Heart right ventricle (tissue), 16 donors: Measurements from ENCODE around the gene NPDC1. TPM values are rescaled to one million over a fixed set of nuclear protein-coding genes. Genes with fewer than 3 reads are reported as not detected.

Experiments
- ATAC-seq, 8 donors: fragments of 200-7000 bp; cut with Tn5 transposase; one replicate each; pipeline ENCODE4 v1.9.1; 2020; ENCODE audit warnings: mild to moderate bottlenecking in 8 of 8, moderate library complexity in 8 of 8, moderate number of reproducible peaks in 1 of 8
- DNase-seq, 2 donors: peaks; one replicate each; pipeline ENCODE4 v3.0.0-alpha.2; 2020
- H3K27ac ChIP-seq, 10 donors: fragments of 200-600 bp; sonication (generic) in 2 of 10; one replicate each; pipeline versions ENCODE4 v1.5.0 to v1.8.0; 2020 to 2022; ENCODE audit warnings: mild to moderate bottlenecking in 3 of 10
- H3K27me3 ChIP-seq, 7 donors: fragments of 200-600 bp; one replicate each; pipeline ENCODE4 v1.8.0; 2021 to 2022; ENCODE audit warnings: mild to moderate bottlenecking in 2 of 7
- H3K36me3 ChIP-seq, 9 donors: fragments of 200-600 bp; sonication (generic) in 1 of 9; one replicate each; pipeline versions ENCODE4 v1.5.0 to v1.8.0; 2020 to 2022; ENCODE audit warnings: mild to moderate bottlenecking in 2 of 9
- H3K4me1 ChIP-seq, 9 donors: fragments of 200-600 bp; sonication (generic) in 1 of 9; one replicate each; pipeline versions ENCODE4 v1.5.0 to v1.8.0; 2020 to 2022; ENCODE audit warnings: mild to moderate bottlenecking in 4 of 9
- H3K4me3 ChIP-seq, 10 donors: fragments of 200-600 bp; sonication (generic) in 2 of 10; one replicate each; pipeline versions ENCODE4 v1.5.0 to v1.8.0; 2020 to 2022; ENCODE audit warnings: mild to moderate bottlenecking in 7 of 10, moderate library complexity in 2 of 10
- H3K9me3 ChIP-seq, 11 donors: fragments of 200-600 bp in 10 of 11; sonication (generic) in 2 of 11; one replicate each; pipeline versions ENCODE4 v1.5.0 to v1.8.0; 2013 to 2022; ENCODE audit warnings: mild to moderate bottlenecking in 2 of 11, control low read depth in 1 of 11, moderate library complexity in 1 of 11
- WGBS, 2 donors: extraction: QIAGEN DNeasy Blood & Tissue Kit; methylation state at CpG; one replicate each; pipeline ENCODE4 v1.1.7; 2013; ENCODE audit warnings: inconsistent platforms in 1 of 2; 5-methylcytosine and 5-hydroxymethylcytosine counted together
- intact Hi-C, 10 donors: fragments of 100-400 bp; cut with DNase I; formaldehyde crosslinking; loops; one replicate each; pipeline versions ENCODE4 v1.11.1 to v1.14.2; 2022
- polyA plus RNA-seq, 2 donors: library from polyadenylated mRNA; stranded (reverse); fragments of 200-250 nt; gene quantifications; one replicate each; pipeline ENCODE4 v1.2.3, GENCODE V29; 2013
- total RNA-seq, 10 donors: library from RNA; stranded (reverse); fragmentation: NEBNext Ultra II Directional in 3 of 10; extraction: Animal tissue kit (Norgen Biotek cat#: 25700) in 3 of 10; gene quantifications; one replicate each; pipeline versions ENCODE4 v1.2.1 to v1.2.4, GENCODE V29; 2021 to 2023
- TF ChIP-seq, protein P1 (sequence below), 9 donors: fragments of 200-600 bp; sonication (generic) in 2 of 9; IDR thresholded peaks; one replicate each; pipeline versions ENCODE4 v1.5.0 to v1.8.0; 2021 to 2022; ENCODE audit warnings: antibody characterized with exemption in 9 of 9, mild to moderate bottlenecking in 5 of 9, moderate library complexity in 1 of 9
- donor health status: Arrhythmogenic right ventricular cardiomyopathy.
- donor health status: ischemic (EF 13 %, LVEDD 7.1; RV severe dilation, severe dysfunction).
- donor health status: healthy with polysubstance abuse.
- donor health status: DM: no; HTN: yes; CAD: no.
- donor health status: DM: no; HTN: no; CAD: no.
- donor health status: ischemic (EF 25% LVEDD 6.9; RV normal size, moderate dysfunction).
- donor health status: ischemic (EF 25% LVEDD 5.7; RV mildly dilated, moderate dysfunction).
- donor health status: healthy.
- donor health status: DM: yes; HTN: yes; CAD: no.
- donor health status: Ischemic cardiomyopathy.
- donor health status: ischemic (EF 35%, LVEDD 5.7; RV mildly dilated, moderate dysfunction).
- donor health status: nonischemic (EF 11% LVEDD 7.7; RV severe dilation, severe dysfunction).
- donor health status: DM: yes; HTN: yes; CAD: no.
- donor health status: PGD.
- donor health status: ischemic (EF 29% LVEDD 5.4; RV normal size, mild dysfunction).
- donor health status: nonischemic (EF 23%, LVEDD 6.1; RV moderate dilation, normal function).

Gene NPDC1
- total and polyA plus RNA-seq, 12 donors, result 29.1 to 153 (median 54.5) TPM

DNA sequence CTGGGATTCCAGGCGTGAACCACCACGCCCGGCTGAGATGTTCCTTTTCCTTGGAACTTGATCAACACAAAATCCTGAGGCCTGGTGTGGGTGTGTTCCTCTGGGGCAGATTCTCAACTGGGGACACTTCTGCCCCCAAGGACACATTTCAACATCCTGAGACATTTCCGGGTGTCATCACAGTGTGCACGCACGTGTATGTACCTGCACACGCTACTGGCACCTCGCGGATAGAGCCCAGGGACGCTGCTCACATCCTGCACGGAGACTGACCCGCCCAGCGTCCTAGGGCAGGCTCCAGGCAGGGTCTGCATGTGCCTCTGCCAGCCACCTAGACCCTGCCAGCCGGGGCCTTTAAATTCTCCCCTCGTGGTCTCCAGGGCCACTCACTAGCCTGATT, 16.4 kb upstream of the NPDC1 start:
- intact Hi-C loops, result loop anchor here in 1 of 10 donors (10.0 kb wide), 1 partner anchor 278 kb away; no protein-coding TSS in a partner anchor

DNA sequence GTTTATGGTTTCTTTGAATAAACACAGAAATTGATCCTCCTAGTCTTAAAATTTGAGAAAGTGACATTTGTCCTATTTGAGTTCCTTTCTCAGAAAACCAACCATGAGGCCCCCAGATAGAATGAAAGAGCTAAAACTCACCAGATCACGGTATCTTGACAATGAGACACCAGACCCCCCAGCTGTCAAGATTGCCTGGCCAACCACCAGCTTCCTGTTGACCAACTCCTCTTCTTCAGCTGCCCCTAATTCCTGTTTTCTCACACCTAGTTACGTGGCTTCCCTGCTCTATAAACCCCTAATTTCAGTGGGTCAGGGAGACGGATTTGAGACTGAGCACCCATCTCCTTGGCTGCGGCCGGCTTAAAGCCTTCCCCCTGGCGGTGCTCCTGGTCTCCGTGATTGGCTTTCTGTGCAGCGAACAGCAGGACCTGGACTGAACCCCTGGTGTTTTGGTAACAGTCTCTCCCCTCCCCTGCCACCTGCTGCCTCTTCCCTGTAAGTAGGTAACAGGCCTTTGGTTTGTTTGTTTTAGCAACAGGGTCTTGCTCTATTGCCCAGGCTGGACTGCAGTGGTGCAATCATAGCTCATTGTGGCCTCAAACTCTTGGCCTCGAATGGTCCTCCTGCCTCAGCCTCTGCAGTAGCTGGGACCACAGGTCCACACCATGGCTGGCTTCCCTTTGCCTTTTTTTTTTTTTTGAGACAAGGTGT, 12.7 kb upstream of the NPDC1 start:
- WGBS, 2 donors, result 91% methylated on average over 9 of the region's 9 CpGs

More for the DNA sequence above, 16.4 kb upstream of the NPDC1 start:
- Histone ChIP-seq H3K4me3 (no peak overlapping the region), H3K9me3 (no peaks in the 10 kb centered on the region), H3K27me3 (no peaks in the 10 kb centered on the region), H3K27ac (no peak overlapping the region), H3K4me1 (peaks cover 0 to 11% (median 4%) of the 10 kb centered on the region in 9 donors), H3K36me3 (no peaks in the 10 kb centered on the region)
- WGBS, 2 donors, result 86 to 92% methylated on average over 15 of the region's 15 CpGs
- ATAC-seq (no peak), DNase-seq (no peak)
- TF ChIP-seq, protein P1, sequence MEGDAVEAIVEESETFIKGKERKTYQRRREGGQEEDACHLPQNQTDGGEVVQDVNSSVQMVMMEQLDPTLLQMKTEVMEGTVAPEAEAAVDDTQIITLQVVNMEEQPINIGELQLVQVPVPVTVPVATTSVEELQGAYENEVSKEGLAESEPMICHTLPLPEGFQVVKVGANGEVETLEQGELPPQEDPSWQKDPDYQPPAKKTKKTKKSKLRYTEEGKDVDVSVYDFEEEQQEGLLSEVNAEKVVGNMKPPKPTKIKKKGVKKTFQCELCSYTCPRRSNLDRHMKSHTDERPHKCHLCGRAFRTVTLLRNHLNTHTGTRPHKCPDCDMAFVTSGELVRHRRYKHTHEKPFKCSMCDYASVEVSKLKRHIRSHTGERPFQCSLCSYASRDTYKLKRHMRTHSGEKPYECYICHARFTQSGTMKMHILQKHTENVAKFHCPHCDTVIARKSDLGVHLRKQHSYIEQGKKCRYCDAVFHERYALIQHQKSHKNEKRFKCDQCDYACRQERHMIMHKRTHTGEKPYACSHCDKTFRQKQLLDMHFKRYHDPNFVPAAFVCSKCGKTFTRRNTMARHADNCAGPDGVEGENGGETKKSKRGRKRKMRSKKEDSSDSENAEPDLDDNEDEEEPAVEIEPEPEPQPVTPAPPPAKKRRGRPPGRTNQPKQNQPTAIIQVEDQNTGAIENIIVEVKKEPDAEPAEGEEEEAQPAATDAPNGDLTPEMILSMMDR (IDR thresholded peaks at IDR 0.05), result no peak

GRCh38 chr9:137057545-137057944, 11.6 kb upstream of the NPDC1 start:
- ATAC-seq (no peak), DNase-seq (peak in 1 of 2 donors; percentile 13)
- WGBS, 2 donors, result 74 to 76% methylated on average over 16 of the region's 16 CpGs
- no peak overlapping the region for H3K4me3 ChIP-seq
- peaks cover 6 to 30% (median 20%) of the 10 kb centered on the region in 7 donors for H3K27me3 ChIP-seq
- H3K4me1 ChIP-seq, result peaks cover 30 to 48% (median 37%) of the 10 kb centered on the region in 9 donors
- TF ChIP-seq, protein P1 (IDR thresholded peaks at IDR 0.05), result no peak
- intact Hi-C loops, result no loop called here
- H3K36me3 ChIP-seq, result no peaks in the 10 kb centered on the region
- H3K9me3 ChIP-seq, result no peaks in the 10 kb centered on the region
- peak overlapping the region in 2 of 10 donors; percentile 25 to 87 for H3K27ac ChIP-seq

More for the DNA sequence above, 12.7 kb upstream of the NPDC1 start:
- no peak overlapping the region for H3K4me3 ChIP-seq
- H3K27ac ChIP-seq, result no peak overlapping the region
- TF ChIP-seq, protein P1 (IDR thresholded peaks at IDR 0.05), result no peak
- DNase-seq, result no peak
- intact Hi-C loops, result no loop called here
- H3K27me3 ChIP-seq, result peaks cover under 1 to 19% (median 9%) of the 10 kb centered on the region in 7 donors
- H3K36me3 ChIP-seq, result no peaks in the 10 kb centered on the region
- no peaks in the 10 kb centered on the region for H3K9me3 ChIP-seq
- no peak for ATAC-seq
- H3K4me1 ChIP-seq, result peaks cover 22 to 36% (median 28%) of the 10 kb centered on the region in 9 donors

- intact Hi-C loops, result no loop called here
- peaks cover 6 to 37% (median 26%) of the 10 kb centered on the region in 7 donors for H3K27me3 ChIP-seq
- WGBS, 2 donors, result 72 to 78% methylated on average over 17 of the region's 17 CpGs
- H3K4me1 ChIP-seq, result peaks cover 30 to 50% (median 41%) of the 10 kb centered on the region in 9 donors
- TF ChIP-seq, protein P1 (IDR thresholded peaks at IDR 0.05), result no peak
- H3K27ac ChIP-seq, result peak overlapping the region in 3 of 10 donors; percentile 25 to 87 (median 85)
- H3K36me3 ChIP-seq, result no peaks in the 10 kb centered on the region
- no peaks in the 10 kb centered on the region for H3K9me3 ChIP-seq
- DNase-seq (no peak), ATAC-seq (no peak)
- H3K4me3 ChIP-seq, result no peak overlapping the region
These were observed 10.9 kb upstream of the NPDC1 start for GRCh38 chr9:137056739-137057415.
